Activated T-cell treated with anti-CD3 and anti-CD28 coated beads for 24 hours (primary cell): Measurements from ENCODE around the gene PAPPA.

Experiments used
- DNase-seq: peaks from one replicate; pipeline ENCODE4 v3.0.0-alpha.2; 2020; ENCODE audit warnings: low read depth

The PAPPA gene

DNA sequence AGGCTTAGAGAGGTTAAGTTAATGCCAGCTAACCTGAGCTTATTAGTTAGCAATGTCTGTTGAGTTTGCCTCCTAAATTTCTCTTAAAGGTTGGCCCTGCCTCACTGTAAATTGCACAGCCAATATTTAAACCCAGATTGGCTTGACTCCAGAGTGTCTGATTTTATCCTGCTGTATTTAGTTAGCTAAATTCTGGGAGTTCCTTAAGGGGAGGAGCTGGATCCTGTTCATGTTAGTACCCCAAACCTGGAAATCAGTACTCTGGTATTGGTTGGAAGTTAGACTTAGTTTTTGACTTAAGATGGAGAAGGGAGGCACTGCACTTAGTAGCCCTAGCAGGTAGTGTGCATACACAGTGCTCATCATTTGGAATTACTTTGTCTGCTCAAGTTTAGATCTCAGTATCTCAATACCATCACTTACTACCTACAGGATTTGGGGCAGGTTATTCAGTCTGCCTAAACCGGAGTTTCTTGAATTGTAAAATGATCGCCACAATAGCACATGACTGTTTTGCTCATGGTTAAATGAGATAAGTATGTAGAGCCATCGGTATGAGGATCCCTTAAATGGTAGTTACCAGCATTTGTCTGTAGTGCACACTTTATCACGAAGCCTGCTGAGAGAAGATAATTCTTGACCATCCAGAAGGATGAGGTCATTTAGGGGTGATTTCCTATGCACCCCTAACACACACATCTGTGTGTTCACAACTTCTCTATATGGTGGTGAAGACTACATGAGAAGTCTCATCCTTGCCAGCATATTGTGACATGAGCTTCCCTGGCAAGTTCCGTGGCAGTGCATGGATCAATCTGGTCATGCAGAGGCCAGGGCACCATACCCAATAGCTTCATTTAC, 268.8 kb downstream of the PAPPA start:
- no peak for DNase-seq

GRCh38 chr9:116423149-116423548, 269.6 kb downstream of the PAPPA start:
- DNase-seq, result no peak

DNA sequence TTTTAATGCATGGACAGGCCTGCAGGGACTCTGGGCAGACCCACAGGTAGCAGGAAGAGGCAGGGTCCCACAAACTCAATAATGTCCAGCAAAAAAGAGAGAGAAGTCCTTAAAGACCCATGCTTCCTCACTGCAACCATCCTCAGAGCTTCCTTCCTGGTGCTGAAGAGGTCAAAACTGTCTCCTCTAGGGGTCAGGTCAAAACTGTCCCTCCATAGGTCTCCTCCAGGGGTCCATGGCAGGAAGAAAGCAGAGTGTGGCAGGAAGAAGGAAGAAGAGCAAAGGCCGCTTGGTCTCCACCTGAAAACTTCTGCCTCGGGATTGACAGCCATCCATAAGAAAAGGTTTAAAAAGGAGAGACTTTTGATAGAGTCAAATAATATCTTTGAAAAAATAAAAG, 271.7 kb downstream of the PAPPA start:
- no peak for DNase-seq

DNA sequence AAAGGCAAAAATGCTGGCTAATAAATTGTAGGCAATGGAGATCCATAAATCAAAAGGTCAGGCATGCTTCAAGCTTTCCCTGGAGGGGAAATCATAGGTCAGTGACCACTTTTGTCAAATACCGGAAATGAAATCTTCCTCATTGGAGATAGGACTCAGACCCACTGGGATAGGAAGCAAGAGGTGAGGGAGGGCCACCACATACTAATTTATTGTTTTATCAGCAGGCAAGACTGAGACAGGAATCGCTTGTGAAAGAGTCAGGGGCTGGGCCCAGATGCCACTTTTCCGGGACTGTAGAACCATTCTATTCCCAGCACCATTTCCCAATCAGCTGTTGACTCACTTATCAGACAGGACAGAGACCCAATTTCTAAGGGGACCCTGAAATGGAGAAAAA, 277.3 kb downstream of the PAPPA start:
- DNase-seq, result no peak

- no peak for DNase-seq
These were observed 278.5 kb downstream of the PAPPA start for GRCh38 chr9:116432051-116432450.

GRCh38 chr9:116434314-116434713, 280.7 kb downstream of the PAPPA start:
- no peak for DNase-seq

GRCh38 chr9:116435706-116436105, 282.1 kb downstream of the PAPPA start:
- no peak for DNase-seq

- DNase-seq, result no peak
These were observed 282.5 kb downstream of the PAPPA start for GRCh38 chr9:116436121-116436520.

GRCh38 chr9:116437411-116438370, 284.1 kb downstream of the PAPPA start:
- DNase-seq, result no peak

- no peak for DNase-seq
These were observed 288.9 kb downstream of the PAPPA start for GRCh38 chr9:116442528-116442927.

DNA sequence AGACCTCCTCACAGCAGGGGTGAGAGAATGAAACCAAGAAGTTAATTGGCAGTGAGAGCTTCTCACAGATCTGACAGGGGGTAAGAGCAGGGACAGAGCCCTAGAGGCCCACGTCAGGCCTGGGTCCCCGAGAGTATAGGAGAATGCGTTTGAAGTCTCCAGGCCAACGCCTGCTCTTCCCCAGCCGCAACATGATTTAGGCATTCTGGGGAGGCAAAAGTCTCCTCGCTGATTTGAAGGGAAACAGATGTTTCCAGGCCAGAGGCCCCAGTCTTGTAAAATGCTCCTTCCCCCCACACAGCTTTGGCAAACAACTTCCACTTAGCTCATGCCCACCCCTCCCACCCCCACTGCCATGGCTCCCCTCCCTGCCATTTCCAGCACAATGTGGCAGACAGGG, 294.3 kb downstream of the PAPPA start:
- DNase-seq, result no peak

- DNase-seq, result no peak
These were observed 294.8 kb downstream of the PAPPA start for GRCh38 chr9:116448431-116448830.

DNA sequence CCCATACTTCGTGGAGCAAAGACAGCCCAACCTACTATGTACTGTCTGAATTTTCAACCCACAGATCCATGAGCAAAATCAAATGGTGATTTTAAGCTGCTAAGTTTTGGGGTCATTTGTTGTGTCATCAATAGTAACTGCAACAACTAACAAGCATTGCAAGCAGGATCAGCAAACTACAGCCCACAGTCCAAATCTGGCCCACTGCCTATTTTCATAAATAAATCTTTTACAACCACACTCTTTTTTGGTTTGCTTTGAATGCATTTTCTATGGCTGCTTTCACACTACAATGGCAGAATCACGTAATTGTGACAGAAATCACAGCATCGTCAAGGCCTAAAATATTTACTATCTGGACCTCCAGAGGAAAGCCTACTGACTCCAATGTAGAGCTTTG, 296.4 kb downstream of the PAPPA start:
- DNase-seq, result no peak

GRCh38 chr9:116450378-116451139, 297.0 kb downstream of the PAPPA start:
- DNase-seq, result no peak

GRCh38 chr9:116451500-116452115, 298.0 kb downstream of the PAPPA start:
- no peak for DNase-seq
